WI38 (cell line): ENCODE data around the gene PTPN3.

Experiments
- H3K4me3 ChIP-seq: 2 replicates; pipeline ENCODE4 v1.5.1; 2011; ENCODE audit warnings: low read depth, mild to moderate bottlenecking, control low read depth, low read length
- CTCF ChIP-seq: IDR thresholded peaks from 2 replicates; pipeline ENCODE4 v1.5.1; 2012; ENCODE audit warnings: low read depth, mild to moderate bottlenecking, control low read depth, low read length

Gene PTPN3

GRCh38 chr9:109440797-109441287 is 57.3 kb downstream of the PTPN3 start:
- no peak overlapping the region for H3K4me3 ChIP-seq
- TF ChIP-seq CTCF, result peak; percentile 63

- H3K4me3 ChIP-seq, result no peak overlapping the region
- no peak for TF ChIP-seq CTCF
Measured at GRCh38 chr9:109440117-109440515, 58.0 kb downstream of the PTPN3 start.

GRCh38 chr9:109439378-109440116 is 58.6 kb downstream of the PTPN3 start:
- TF ChIP-seq CTCF, result no peak
- H3K4me3 ChIP-seq, result no peak overlapping the region

- no peak for TF ChIP-seq CTCF
- H3K4me3 ChIP-seq, result no peak overlapping the region
Measured at GRCh38 chr9:109437286-109437685, 60.8 kb downstream of the PTPN3 start.

- no peak overlapping the region for H3K4me3 ChIP-seq
- no peak for TF ChIP-seq CTCF
Measured at GRCh38 chr9:109436071-109436470, 62.0 kb downstream of the PTPN3 start.

- no peak overlapping the region for H3K4me3 ChIP-seq
- no peak for TF ChIP-seq CTCF
Measured at GRCh38 chr9:109433476-109433875, 64.6 kb downstream of the PTPN3 start.

- TF ChIP-seq CTCF, result no peak
- H3K4me3 ChIP-seq, result no peak overlapping the region
Measured at GRCh38 chr9:109430231-109430630, 67.9 kb downstream of the PTPN3 start.
